H1 (cell line): ENCODE data around the gene CTIF. TPM values are rescaled to one million over a fixed set of nuclear protein-coding genes. Genes with fewer than 3 reads are reported as not detected.

ENCODE experiments used
- CEBPB ChIP-seq: IDR thresholded peaks from 2 replicates; pipeline ENCODE4 v1.6.1; 2012; ENCODE audit warnings: low read depth, low read length
- KDM4A ChIP-seq: IDR thresholded peaks from one replicate; pipeline ENCODE4 v1.7.1; 2012; ENCODE audit warnings: low read depth, mild to moderate bottlenecking, moderate library complexity, low read length, inconsistent platforms; ENCODE audit not compliant: severe bottlenecking
- USF2 ChIP-seq: IDR thresholded peaks from 2 replicates; pipeline ENCODE4 v1.6.1; 2011; ENCODE audit warnings: low read length, improper control_type of control experiment
- polyA plus RNA-seq, 7 experiments: library from polyadenylated mRNA; depleted of rRNA in 3 of 7; stranded (reverse) in 5 of 7; unstranded in 2 of 7; fragments of >200 nt in 5 of 7; fragments of 200-250 nt in 2 of 7; gene quantifications; 1 replicate in 5 of 7; 2 replicates in 1 of 7; 4 replicates in 1 of 7; pipeline versions ENCODE4 v1.2.1 to v1.2.3, GENCODE V29; 2011 to 2013; ENCODE audit warnings: missing spikeins in 2 of 7, mixed read lengths in 2 of 7
- total RNA-seq: library from RNA; stranded (reverse); fragmentation: NEBNext Ultra II Directional; extraction: Animal tissue kit (Norgen Biotek cat#: 25700); gene quantifications from 2 replicates; pipeline ENCODE4 v1.2.1, GENCODE V29; 2021

The CTIF gene
- total and polyA plus RNA-seq, 2 of the 8 experiments (the other 6 are each of a cell fraction or from before 2014, with no cell fraction given) = 9.0 to 17.8 TPM

- TF ChIP-seq USF2 (no peak), CEBPB (no peak), KDM4A (no peak)
Measured at GRCh38 chr18:48736321-48737260, 197.8 kb downstream of the CTIF start (continued).
